Activated CD4-positive, alpha-beta memory T cell treated with anti-CD3 and anti-CD28 coated beads for 36 hours (primary cell): ENCODE results near the gene ZFAND3. TPM values are rescaled to one million over a fixed set of nuclear protein-coding genes. Genes with fewer than 3 reads are reported as not detected.

Experiments used
- CTCF ChIA-PET: fragments of 350-600 bp; sonication (Branson Sonifier 250); formaldehyde crosslinking; loops from one replicate; lab custom pipeline; 2021; ENCODE audit warnings: antibody characterized with exemption, inconsistent platforms; lab: Charles Lee
- POLR2A ChIA-PET: fragments of 350-600 bp; sonication (Branson Sonifier 250); formaldehyde crosslinking; loops from one replicate; lab custom pipeline; 2021; ENCODE audit warnings: antibody characterized with exemption; lab: Charles Lee
- DNase-seq: peaks from one replicate; pipeline ENCODE4 v3.0.0-alpha.2; 2020
- H3K27ac Mint-ChIP-seq: one replicate; pipeline ENCODE4 v1.8.0; 2021; ENCODE audit warnings: mixed read lengths
- H3K27me3 Mint-ChIP-seq: one replicate; pipeline ENCODE4 v1.8.0; 2021; ENCODE audit warnings: mixed read lengths
- H3K36me3 Mint-ChIP-seq: one replicate; pipeline ENCODE4 v1.8.0; 2021; ENCODE audit warnings: mixed read lengths
- H3K4me1 Mint-ChIP-seq: one replicate; pipeline ENCODE4 v1.8.0; 2021; ENCODE audit warnings: low read depth, mixed read lengths
- H3K4me3 Mint-ChIP-seq: one replicate; pipeline ENCODE4 v1.8.0; 2021; ENCODE audit warnings: mild to moderate bottlenecking, mixed read lengths
- H3K9me3 Mint-ChIP-seq: one replicate; pipeline ENCODE4 v1.8.0; 2021; ENCODE audit warnings: mixed read lengths
- intact Hi-C: fragments of 100-400 bp; cut with micrococcal nuclease; formaldehyde crosslinking; loops from one replicate; pipeline ENCODE4 v1.15.1; 2023
- total RNA-seq, 2 experiments: library from RNA; stranded (reverse); gene quantifications; one replicate each; pipeline ENCODE4 v1.2.3, GENCODE V29; 2021

Gene ZFAND3
- total RNA-seq, 2 experiments from 2014 or later = 35.1 to 36.4 TPM

DNA sequence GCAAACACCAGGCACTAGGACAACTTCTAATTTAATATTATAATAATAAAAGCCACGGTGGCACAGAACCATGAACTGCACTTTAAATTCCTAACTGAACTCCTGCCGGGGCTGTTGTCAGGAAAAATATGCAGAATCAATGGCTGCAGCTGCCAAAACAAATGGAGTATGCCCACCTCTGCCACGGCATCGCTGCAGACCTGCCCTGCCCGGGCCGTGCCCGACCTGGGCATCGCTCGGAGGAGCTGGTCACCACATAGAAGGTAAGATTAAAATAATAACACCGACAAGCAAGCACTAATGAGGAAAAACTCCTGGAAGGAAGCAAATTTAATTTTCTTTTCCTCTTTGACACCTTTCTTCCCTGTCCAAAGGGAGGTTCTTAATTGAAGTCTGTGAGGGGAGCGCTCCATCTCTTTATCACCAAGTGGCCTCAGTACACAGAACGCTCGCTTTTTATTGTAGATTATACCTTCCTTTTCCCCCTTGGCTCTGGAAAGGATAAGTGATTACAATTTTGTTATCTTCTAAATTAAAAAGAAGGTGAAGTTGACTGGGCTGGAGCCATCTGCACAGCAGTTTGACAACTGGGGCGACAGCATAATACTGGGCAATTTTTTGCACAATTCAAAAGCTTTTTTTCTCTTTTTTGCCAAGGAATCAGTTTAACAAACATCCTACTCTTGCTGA, 351.3 kb downstream of the ZFAND3 start:
- DNase-seq = no peak

GRCh38 chr6:38171997-38172738, 352.6 kb downstream of the ZFAND3 start:
- intact Hi-C loops = no loop called here
- Mint-ChIP-seq H3K4me1 (peaks cover 6% of the 10 kb centered on the region), H3K36me3 (no peaks in the 10 kb centered on the region), H3K4me3 (no peak overlapping the region), H3K27me3 (no peaks in the 10 kb centered on the region), H3K27ac (no peak overlapping the region), H3K9me3 (no peaks in the 10 kb centered on the region)
- POLR2A ChIA-PET = no interaction called here
- no peak for DNase-seq
- CTCF ChIA-PET = no interaction called here

More for the DNA sequence above, 351.3 kb downstream of the ZFAND3 start:
- no peaks in the 10 kb centered on the region for H3K36me3 Mint-ChIP-seq
- no peaks in the 10 kb centered on the region for H3K9me3 Mint-ChIP-seq
- no peak overlapping the region for H3K27ac Mint-ChIP-seq
- POLR2A ChIA-PET = no interaction called here
- H3K27me3 Mint-ChIP-seq = no peaks in the 10 kb centered on the region
- peaks cover 6% of the 10 kb centered on the region for H3K4me1 Mint-ChIP-seq
- H3K4me3 Mint-ChIP-seq = no peak overlapping the region
- CTCF ChIA-PET = no interaction called here
- intact Hi-C loops = no loop called here

DNA sequence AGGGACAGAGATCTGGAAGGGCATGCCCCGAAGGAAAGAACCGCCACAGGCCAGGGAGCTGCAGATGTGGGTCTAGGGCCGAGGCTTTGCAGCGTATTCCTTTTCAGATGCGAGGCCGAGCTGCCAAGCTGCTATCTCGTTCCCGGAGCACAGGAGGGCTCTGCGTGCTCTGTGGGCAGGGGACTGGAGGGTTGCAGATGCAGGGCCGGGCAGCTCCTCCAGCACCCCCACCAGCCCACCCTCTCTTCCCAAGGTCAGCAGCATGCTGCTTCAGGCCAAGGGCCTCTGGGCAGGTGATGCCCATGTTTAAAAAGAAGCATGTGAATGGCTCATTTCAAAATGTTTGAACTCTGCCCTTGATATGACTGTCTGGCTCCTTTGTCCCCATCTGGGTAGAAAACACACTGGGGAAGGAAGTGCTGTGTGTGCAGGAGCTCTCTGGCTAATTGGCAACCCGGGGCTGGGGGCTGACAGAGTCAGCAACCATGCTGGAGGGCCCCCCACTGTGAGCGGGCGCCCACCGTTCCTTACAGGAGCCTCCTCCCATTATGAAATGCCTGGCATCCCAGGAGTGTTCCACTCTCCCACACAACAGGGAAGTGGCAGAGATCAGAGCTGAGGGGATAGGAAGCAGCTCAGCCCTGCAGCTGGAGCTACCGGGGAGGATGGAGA, 353.3 kb downstream of the ZFAND3 start:
- CTCF ChIA-PET = no interaction called here
- DNase-seq = no peak
- intact Hi-C loops = no loop called here
- POLR2A ChIA-PET = no interaction called here
- Mint-ChIP-seq H3K27ac (no peak overlapping the region), H3K4me3 (no peak overlapping the region), H3K36me3 (no peaks in the 10 kb centered on the region), H3K4me1 (peaks cover 6% of the 10 kb centered on the region), H3K9me3 (no peaks in the 10 kb centered on the region), H3K27me3 (no peaks in the 10 kb centered on the region)

DNA sequence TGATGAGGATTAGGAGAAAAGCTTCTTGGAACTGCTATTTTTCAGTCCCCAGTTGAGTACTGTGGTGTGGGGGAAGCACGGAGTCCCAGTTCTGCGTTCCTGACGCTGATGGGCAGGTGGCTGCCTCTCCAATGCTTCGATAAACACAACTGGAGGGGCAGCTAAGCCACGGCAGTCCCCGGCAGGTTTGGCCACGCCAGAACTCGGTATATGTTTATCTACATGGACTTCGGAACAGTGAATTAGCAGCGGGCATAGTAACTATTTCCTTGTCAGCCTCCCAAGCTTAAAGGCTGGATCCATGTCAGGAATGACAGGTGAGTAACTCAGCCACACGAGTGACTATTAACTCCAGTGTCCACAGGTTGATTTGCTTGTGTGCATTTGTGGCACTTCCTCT, 354.4 kb downstream of the ZFAND3 start:
- Mint-ChIP-seq H3K27me3 (no peaks in the 10 kb centered on the region), H3K36me3 (no peaks in the 10 kb centered on the region), H3K4me3 (no peak overlapping the region), H3K27ac (no peak overlapping the region), H3K9me3 (no peaks in the 10 kb centered on the region), H3K4me1 (peaks cover 6% of the 10 kb centered on the region)
- no peak for DNase-seq
- ChIA-PET CTCF (no interaction called here), POLR2A (no interaction called here)
- intact Hi-C loops = no loop called here

GRCh38 chr6:38174315-38174714, 354.8 kb downstream of the ZFAND3 start:
- ChIA-PET POLR2A (no interaction called here), CTCF (no interaction called here)
- Mint-ChIP-seq H3K36me3 (no peaks in the 10 kb centered on the region), H3K4me1 (peaks cover 6% of the 10 kb centered on the region), H3K9me3 (no peaks in the 10 kb centered on the region), H3K27ac (no peak overlapping the region), H3K4me3 (no peak overlapping the region), H3K27me3 (no peaks in the 10 kb centered on the region)
- no peak for DNase-seq
- intact Hi-C loops = no loop called here

GRCh38 chr6:38174806-38175495, 355.4 kb downstream of the ZFAND3 start:
- Mint-ChIP-seq H3K9me3 (no peaks in the 10 kb centered on the region), H3K36me3 (no peaks in the 10 kb centered on the region), H3K27ac (no peak overlapping the region), H3K27me3 (no peaks in the 10 kb centered on the region), H3K4me1 (peaks cover 6% of the 10 kb centered on the region), H3K4me3 (no peak overlapping the region)
- intact Hi-C loops = no loop called here
- POLR2A ChIA-PET = no interaction called here
- no peak for DNase-seq
- CTCF ChIA-PET = no interaction called here

DNA sequence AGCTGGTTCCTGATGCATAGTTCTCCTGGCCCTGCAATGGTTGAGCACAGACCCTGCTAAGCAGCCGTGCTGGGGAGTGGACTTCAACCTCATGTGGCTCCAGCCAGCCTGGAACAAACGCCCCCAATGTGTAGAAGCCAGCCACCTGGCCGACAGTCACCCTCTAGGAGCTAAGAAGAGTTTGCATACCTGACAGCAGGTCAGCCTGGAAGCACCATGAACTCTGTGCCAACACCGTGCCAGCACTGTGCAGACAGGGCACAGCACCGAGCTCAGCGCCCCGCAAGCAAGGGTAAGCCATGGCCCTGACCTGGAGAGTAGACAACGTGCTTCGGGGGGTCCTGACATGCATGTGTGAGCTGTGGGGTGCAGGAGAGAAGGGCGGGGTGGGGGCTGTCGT, 356.3 kb downstream of the ZFAND3 start:
- no peak for DNase-seq
- intact Hi-C loops = no loop called here
- ChIA-PET POLR2A (no interaction called here), CTCF (no interaction called here)
- no peak overlapping the region for H3K4me3 Mint-ChIP-seq
- H3K4me1 Mint-ChIP-seq = peaks cover 6% of the 10 kb centered on the region
- no peaks in the 10 kb centered on the region for H3K9me3 Mint-ChIP-seq
- no peaks in the 10 kb centered on the region for H3K36me3 Mint-ChIP-seq
- H3K27ac Mint-ChIP-seq = no peak overlapping the region
- H3K27me3 Mint-ChIP-seq = no peaks in the 10 kb centered on the region

DNA sequence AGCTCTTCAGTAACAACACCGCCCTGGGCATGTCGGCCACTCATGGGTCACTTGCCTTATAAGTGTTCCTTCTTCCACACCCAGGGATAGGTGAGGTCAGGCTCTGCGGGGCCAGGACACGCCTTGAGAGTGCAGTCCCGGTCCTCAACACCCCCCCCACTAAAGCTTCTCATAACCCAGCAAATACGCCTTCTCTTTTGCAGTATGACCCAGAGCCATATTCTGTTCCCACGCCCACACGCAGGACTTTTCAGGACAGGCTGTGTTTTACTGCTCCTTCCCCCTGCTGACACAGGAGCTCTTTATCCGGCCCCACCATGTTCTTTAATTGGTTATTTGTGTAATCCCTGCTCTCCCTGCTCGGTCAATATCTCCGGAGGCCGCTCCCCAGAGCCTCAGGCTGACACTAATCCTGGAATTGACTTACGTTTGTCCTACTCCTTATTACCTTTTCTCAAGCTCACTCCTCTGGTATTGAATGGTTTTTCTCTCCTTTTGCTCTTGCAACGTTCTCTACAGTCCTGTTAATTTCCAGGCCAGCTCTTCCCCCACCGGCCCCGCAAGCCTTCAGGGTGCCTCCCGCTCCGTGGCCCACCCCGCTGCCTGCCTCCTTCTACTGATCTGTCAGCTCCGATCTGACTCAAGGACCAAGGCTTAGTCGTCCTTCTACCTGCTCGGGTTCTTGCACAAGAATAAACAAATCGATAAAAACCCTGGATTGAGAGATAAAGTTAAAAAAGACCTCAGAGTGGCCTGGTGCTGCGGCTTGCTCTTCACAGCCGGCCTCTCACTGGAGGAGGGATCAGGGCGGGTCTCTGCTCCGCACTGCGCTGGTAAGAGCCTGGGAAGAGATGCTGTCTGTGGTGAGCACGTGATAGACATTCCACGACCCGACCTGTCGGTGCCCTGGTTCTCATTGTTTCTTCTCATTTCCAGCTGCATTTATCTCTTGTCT, 357.5 kb downstream of the ZFAND3 start:
- H3K9me3 Mint-ChIP-seq = no peaks in the 10 kb centered on the region
- peaks cover 6% of the 10 kb centered on the region for H3K4me1 Mint-ChIP-seq
- intact Hi-C loops = no loop called here
- no peaks in the 10 kb centered on the region for H3K36me3 Mint-ChIP-seq
- POLR2A ChIA-PET = no interaction called here
- H3K27me3 Mint-ChIP-seq = no peaks in the 10 kb centered on the region
- no peak overlapping the region for H3K4me3 Mint-ChIP-seq
- DNase-seq = no peak
- CTCF ChIA-PET = interaction anchor here (0.8 to 1.1 kb wide), 2 partner anchors 23 to 311 kb away, joined by 3 read pairs; no protein-coding TSS in a partner anchor
- no peak overlapping the region for H3K27ac Mint-ChIP-seq

GRCh38 chr6:38177882-38178583, 358.5 kb downstream of the ZFAND3 start:
- Mint-ChIP-seq H3K9me3 (no peaks in the 10 kb centered on the region), H3K27me3 (no peaks in the 10 kb centered on the region), H3K4me1 (peaks cover 6% of the 10 kb centered on the region), H3K4me3 (no peak overlapping the region), H3K36me3 (no peaks in the 10 kb centered on the region), H3K27ac (no peak overlapping the region)
- DNase-seq = no peak
- intact Hi-C loops = no loop called here
- POLR2A ChIA-PET = no interaction called here
- CTCF ChIA-PET = no interaction called here

DNA sequence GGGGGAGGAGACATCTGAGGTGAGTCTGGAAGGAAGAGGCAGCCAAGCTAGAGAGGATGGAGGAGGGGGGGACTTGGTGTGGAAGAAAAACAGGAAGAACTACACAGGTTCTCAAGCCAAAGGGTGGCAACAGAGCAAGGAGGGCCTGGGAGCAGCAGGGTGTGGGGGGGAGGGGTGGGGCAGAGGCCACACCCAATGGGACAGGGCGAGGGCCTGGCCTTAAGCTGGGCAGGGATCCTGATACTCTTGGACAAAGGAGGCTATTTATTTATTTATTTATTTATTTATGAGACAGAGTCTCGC, 359.0 kb downstream of the ZFAND3 start:
- Mint-ChIP-seq H3K27me3 (no peaks in the 10 kb centered on the region), H3K4me3 (no peak overlapping the region), H3K4me1 (peaks cover 2% of the 10 kb centered on the region), H3K27ac (no peak overlapping the region), H3K9me3 (no peaks in the 10 kb centered on the region), H3K36me3 (no peaks in the 10 kb centered on the region)
- ChIA-PET CTCF (no interaction called here), POLR2A (no interaction called here)
- intact Hi-C loops = no loop called here
- DNase-seq = no peak

- POLR2A ChIA-PET = no interaction called here
- H3K4me3 Mint-ChIP-seq = no peak overlapping the region
- H3K4me1 Mint-ChIP-seq = no peaks in the 10 kb centered on the region
- no peaks in the 10 kb centered on the region for H3K36me3 Mint-ChIP-seq
- CTCF ChIA-PET = interaction anchor here (2.0 kb wide), 1 partner anchor 315 kb away, joined by 6 read pairs; no protein-coding TSS in a partner anchor
- H3K9me3 Mint-ChIP-seq = no peaks in the 10 kb centered on the region
- no peaks in the 10 kb centered on the region for H3K27me3 Mint-ChIP-seq
- peak; percentile 21 for DNase-seq
- H3K27ac Mint-ChIP-seq = no peak overlapping the region
- intact Hi-C loops = no loop called here
Observed at GRCh38 chr6:38179300-38179699, 359.8 kb downstream of the ZFAND3 start.
